GM18868 (cell line): ENCODE results near the gene CER1.
A peak's percentile ranks its signal among the peaks of the same experiment; 100 is the strongest.
"Not testable (repeated sequence)": the region's sequence is repeated elsewhere in the genome, so short reads cannot be mapped to it uniquely, and the experiment has no call there.

Experiments
- ATAC-seq: cut with Tn5 transposase; IDR thresholded peaks from one replicate; pipeline ENCODE4 v1.9.1; 2021; ENCODE audit warnings: mild to moderate bottlenecking, moderate library complexity; ENCODE audit not compliant: unreplicated experiment

CER1 gene

GRCh38 chr9:14719231-14719923, 3.2 kb downstream of the CER1 start:
- no peak for ATAC-seq

GRCh38 chr9:14715102-14715501, 7.4 kb downstream of the CER1 start:
- ATAC-seq: no peak

- no peak for ATAC-seq
Observed at GRCh38 chr9:14713187-14713767, 9.3 kb downstream of the CER1 start.

- ATAC-seq: no peak
Observed at GRCh38 chr9:14710804-14711203, 11.7 kb downstream of the CER1 start.

- ATAC-seq: peak; percentile 77
Observed at GRCh38 chr9:14706530-14707140, 15.9 kb downstream of the CER1 start.

GRCh38 chr9:14705079-14705478, 17.5 kb downstream of the CER1 start:
- ATAC-seq: no peak

- no peak for ATAC-seq
Observed at GRCh38 chr9:14704281-14704680, 18.3 kb downstream of the CER1 start.

GRCh38 chr9:14702200-14702720, 20.3 kb downstream of the CER1 start:
- no peak for ATAC-seq

GRCh38 chr9:14693251-14693861, 29.2 kb downstream of the CER1 start, which contains the start of gene ZDHHC21:
TSS of gene ZDHHC21 (minus strand) at chr9:14693432. CDS start at chr9:14674340, 19,092 bp downstream.
- ATAC-seq: peak; percentile 84

GRCh38 chr9:14692470-14693250, 29.9 kb downstream of the CER1 start:
- ATAC-seq: peak; percentile 56

- ATAC-seq: no peak
Observed at GRCh38 chr9:14690948-14691730, 31.4 kb downstream of the CER1 start.

GRCh38 chr9:14687042-14687719, 35.4 kb downstream of the CER1 start:
- no peak for ATAC-seq

GRCh38 chr9:14686168-14686567, 36.4 kb downstream of the CER1 start:
- no peak for ATAC-seq

GRCh38 chr9:14682616-14683015, 39.9 kb downstream of the CER1 start:
- ATAC-seq: not testable (repeated sequence)

GRCh38 chr9:14678776-14679175, 43.8 kb downstream of the CER1 start:
- ATAC-seq: no peak

GRCh38 chr9:14677872-14678271, 44.7 kb downstream of the CER1 start:
- no peak for ATAC-seq

- no peak for ATAC-seq
Observed at GRCh38 chr9:14677396-14677795, 45.1 kb downstream of the CER1 start.

- no peak for ATAC-seq
Observed at GRCh38 chr9:14674630-14675029, 47.9 kb downstream of the CER1 start.

GRCh38 chr9:14671377-14671776, 51.2 kb downstream of the CER1 start:
- ATAC-seq: no peak
